ENCODE results near the gene WRAP73.

Gene WRAP73

DNA sequence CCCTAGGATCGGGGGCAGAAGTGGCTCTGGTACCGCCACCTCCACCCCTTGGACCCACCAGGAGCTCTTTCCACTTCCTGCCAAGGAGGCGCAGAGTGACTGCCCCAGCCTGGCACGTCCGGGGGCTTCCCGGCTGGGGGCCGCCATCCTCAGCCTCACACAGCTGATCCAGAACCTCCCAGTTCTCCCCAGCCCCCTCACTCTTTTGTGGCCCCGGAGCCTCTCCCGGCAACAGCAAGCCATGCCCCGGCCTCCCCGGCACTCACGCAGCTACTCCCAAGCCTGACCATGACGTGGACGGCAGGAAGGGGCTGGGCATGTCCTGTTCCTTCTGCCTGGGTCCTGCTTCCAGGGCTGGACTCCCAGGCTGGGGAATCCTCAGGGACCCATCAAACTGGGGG is 19.5 kb upstream of the WRAP73 start:
- no peak for DNase-seq (ENCODE audit: low read depth, low spot score)

- no peak for DNase-seq (ENCODE audit: low read depth, low spot score)
These were observed 18.8 kb upstream of the WRAP73 start for GRCh38 chr1:3668585-3669300.

- no peak for DNase-seq (ENCODE audit: low read depth, low spot score)
These were observed 18.2 kb upstream of the WRAP73 start for GRCh38 chr1:3668148-3668547.

GRCh38 chr1:3664700-3665375 is 14.9 kb upstream of the WRAP73 start:
- DNase-seq (ENCODE audit: low read depth, low spot score): no peak

DNA sequence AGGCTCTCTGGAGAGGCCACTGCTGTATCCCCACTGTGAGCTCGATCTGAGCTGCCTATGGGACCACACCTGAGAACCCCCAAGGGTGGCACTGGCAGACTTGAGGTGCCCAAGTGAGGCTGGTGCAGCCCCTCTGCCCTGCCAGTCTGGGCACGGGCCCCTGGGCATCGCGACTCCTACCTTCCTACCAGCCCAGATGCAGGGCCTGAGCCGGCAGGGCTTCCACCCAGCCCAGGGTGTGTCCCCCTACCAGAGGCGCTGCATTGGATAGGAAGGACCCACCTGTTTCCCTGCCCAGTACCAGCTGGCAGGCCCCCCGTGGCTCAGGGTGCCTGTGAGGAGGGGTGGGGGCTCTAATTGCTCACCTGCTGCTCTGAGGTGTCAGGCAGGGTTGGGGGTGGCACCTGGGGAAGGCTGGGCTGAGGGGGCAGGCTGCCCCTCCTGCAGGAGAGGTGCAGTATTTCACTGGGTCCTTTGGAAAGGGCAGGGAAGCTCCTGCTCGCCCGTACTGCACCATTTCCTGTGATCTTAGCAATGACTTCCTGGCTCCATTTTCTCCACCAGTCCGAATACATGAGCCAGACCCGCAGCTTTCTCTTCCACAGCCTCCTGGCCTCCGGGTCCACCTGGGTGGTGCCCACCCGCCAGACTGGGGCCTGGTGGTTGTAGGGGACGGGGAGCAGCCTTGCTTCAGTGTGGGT is 14.2 kb upstream of the WRAP73 start:
- no peak for DNase-seq (ENCODE audit: low read depth, low spot score)

GRCh38 chr1:3662080-3662671 is 12.3 kb upstream of the WRAP73 start:
- no peak for DNase-seq (ENCODE audit: low read depth, low spot score)

DNA sequence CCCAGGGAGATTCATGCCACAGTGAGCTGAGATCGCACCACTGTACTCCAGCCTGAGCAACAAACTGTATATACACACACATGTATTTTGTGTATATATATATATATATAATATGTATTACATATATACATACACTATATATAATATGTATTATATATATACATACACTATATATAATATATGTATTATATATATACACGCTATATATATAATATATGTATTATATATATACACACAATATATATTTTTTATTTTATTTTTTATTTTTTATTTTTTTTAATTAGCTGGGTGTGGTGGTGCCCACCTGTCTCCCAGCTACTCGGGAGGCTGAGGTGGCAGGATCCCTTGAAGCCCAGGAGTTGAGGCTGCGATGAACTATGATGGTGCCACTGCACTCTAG is 11.7 kb upstream of the WRAP73 start:
- DNase-seq (ENCODE audit: low read depth, low spot score): no peak

GRCh38 chr1:3660704-3661103 is 10.8 kb upstream of the WRAP73 start:
- DNase-seq (ENCODE audit: low read depth, low spot score): no peak

GRCh38 chr1:3659093-3659492 is 9.2 kb upstream of the WRAP73 start:
- no peak for DNase-seq (ENCODE audit: low read depth, low spot score)

GRCh38 chr1:3658231-3658615 is 8.3 kb upstream of the WRAP73 start:
- DNase-seq (ENCODE audit: low read depth, low spot score): no peak

DNA sequence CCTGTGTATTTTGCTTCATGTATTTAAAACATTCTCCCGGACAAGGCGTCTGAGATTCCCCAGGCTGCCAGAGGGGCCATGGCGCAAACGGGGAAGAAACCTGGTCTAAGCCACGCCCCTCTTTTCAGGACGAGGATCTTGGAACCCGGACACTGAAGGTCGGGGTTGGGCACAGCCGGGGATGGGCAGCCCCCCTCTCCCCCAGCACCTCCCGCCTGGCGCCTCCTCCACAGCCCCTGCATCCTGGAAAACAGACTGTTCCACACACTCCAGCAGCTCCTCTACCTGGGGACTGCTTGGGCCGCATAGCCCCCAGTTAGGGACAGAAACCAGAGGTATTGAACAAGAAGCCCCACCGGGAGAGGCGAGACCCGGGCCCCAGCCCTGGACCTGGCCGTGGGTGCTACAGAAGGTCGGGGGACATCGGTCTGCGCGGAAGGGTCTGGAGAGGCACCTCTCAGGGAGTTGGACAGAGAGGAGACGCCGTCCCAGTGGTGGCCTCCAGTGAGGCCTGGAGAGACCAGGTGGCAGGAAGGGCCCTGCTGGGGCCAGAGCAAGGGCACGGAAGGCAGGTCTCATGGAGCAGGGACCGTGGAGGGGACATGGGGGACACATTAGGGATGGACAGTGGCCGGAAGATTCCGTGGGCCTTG is 7.8 kb upstream of the WRAP73 start:
- DNase-seq (ENCODE audit: low read depth, low spot score): no peak

DNA sequence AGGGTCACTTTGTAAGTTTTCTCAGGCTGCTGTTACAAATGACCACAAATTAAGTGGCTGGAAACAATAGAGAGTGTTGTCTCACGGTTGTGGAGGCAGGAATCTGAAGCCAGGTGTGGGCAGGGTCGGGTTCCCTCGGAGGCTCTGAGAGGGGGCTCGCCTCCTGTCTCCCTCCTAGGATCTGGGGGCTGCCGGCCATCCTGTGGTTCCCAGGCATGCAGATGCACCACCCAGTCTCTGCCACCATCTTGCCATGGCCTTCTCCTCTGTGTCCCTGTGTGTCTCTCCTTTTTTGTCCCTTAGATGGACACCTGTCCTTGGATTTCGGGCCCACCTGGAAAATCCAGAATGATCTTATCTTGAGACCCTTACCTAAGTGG is 7.2 kb upstream of the WRAP73 start:
- DNase-seq (ENCODE audit: low read depth, low spot score): no peak

DNA sequence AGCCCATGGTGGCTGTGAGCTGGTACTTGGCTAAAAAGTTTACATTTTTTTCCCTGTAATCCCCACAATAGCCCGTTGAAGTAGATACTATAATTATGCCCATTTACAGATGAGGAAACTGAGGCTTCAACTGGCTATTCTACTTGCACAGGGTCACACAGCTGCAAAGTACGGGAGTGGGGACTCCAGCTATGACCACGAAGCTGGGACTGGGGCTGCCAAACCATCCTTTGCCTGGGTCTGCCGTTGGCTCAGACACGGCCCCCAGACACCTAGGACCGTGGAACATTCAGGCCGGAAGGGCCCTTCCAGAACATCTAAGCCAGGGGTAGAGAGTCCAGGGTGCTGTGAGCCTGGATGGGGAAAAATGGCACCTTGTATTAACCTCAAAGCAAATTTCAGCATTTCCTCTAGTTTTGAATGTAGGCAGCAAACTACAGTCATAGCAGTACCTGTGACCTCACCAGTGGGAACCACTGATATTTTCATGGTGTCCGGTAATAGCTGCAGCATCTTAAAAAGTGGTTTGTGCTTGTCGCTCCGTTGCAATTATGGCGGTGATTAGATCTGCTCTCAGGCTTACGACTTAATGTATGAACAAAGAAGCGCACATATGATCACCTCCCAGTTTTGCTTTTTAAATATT is 6.7 kb upstream of the WRAP73 start:
- no peak for DNase-seq (ENCODE audit: low read depth, low spot score)

GRCh38 chr1:3654549-3655281 is 4.8 kb upstream of the WRAP73 start:
- no peak for DNase-seq (ENCODE audit: low read depth, low spot score)

DNA sequence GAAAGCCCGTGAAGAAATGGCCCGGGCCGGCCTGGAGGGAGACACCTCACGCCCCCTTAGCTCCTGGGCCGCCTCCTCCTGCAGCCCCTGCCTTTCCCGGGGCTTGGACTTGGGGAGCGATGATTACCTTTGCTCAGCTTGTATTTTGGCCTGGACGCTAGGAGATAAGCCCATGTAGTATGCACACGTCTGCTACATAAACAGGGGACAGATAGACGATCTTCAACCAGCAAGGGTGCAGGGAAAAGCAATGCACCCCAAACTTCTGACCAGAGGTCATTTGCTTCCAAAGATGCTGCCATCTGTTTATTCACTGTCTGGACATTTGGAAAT is 3.3 kb upstream of the WRAP73 start:
- DNase-seq (ENCODE audit: low read depth, low spot score): no peak

GRCh38 chr1:3652548-3653285 is 2.8 kb upstream of the WRAP73 start:
- DNase-seq (ENCODE audit: low read depth, low spot score): no peak

DNA sequence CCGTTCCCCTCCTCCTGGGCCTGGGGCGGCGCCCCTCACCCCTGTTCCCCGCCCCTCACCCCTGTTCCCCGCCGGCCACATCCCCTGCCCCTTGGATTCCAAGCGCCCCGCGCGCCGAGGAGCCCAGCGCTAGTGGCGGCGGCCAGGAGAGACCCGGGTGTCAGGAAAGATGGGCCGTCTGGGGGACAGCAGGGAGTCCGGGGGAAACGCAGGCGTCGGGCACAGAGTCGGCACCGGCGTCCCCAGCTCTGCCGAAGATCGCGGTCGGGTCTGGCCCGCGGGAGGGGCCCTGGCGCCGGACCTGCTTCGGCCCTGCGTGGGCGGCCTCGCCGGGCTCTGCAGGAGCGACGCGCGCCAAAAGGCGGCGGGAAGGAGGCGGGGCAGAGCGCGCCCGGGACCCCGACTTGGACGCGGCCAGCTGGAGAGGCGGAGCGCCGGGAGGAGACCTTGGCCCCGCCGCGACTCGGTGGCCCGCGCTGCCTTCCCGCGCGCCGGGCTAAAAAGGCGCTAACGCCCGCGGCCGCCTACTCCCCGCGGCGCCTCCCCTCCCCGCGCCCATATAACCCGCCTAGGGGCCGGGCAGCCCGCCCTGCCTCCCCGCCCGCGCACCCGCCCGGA is 2.1 kb upstream of the WRAP73 start, which contains the start of gene TP73:
Gene TP73 (plus strand): TSS at position 587 of the 618 bp plus-strand sequence. CDS start 29,850 bp downstream, outside the sequence.
- no peak for DNase-seq (ENCODE audit: low read depth, low spot score)

GRCh38 chr1:3651026-3651929 is 1.4 kb upstream of the WRAP73 start:
- DNase-seq (ENCODE audit: low read depth, low spot score): no peak
